ENCODE data around the gene CALML5. TPM values are rescaled to one million over a fixed set of nuclear protein-coding genes. Genes with fewer than 3 reads are reported as not detected.

Gene CALML5, protein sequence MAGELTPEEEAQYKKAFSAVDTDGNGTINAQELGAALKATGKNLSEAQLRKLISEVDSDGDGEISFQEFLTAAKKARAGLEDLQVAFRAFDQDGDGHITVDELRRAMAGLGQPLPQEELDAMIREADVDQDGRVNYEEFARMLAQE
- total RNA-seq: not detected
- long read RNA-seq: 0 reads

DNA sequence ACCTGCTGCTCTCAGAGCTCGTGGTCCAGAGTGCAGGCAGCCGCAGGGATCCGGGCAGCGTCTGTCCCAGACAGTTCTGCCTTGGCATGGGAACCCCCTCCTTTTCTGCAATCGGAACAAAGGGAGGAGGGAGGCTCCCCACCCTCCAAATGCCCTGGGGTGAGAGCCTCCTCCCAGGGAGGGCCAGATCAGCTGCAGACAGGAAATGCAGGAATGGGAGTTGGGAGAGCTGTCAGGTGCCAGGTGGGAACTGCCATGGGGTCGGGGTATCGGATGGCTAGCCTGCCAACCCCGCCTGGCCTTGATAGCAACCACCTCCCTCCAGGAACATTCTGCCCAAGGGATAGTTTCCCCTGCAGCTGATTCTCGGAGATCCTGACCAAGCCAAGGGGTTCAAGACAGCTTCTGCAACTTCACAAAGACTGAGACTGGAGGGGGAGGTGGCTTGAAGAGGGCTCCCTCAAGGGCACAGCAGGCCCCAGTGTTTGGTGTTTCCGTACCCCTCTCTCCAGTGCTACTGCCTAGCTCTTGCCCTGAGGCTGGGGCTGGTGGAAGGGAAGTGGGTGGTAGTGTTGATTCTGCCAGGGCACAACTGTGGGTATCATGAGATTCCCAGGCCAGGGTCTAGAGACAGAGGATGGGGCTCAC, at the start of gene CALML5:
Gene CALML5 (minus strand): TSS at position 78 of the 648 bp plus-strand sequence. CDS start 132 bp downstream, outside the sequence.
- no peak for DNase-seq (ENCODE audit: missing footprints)
- no peak for ATAC-seq
- intact Hi-C loops (cut with DNase I): no loop called here

DNA sequence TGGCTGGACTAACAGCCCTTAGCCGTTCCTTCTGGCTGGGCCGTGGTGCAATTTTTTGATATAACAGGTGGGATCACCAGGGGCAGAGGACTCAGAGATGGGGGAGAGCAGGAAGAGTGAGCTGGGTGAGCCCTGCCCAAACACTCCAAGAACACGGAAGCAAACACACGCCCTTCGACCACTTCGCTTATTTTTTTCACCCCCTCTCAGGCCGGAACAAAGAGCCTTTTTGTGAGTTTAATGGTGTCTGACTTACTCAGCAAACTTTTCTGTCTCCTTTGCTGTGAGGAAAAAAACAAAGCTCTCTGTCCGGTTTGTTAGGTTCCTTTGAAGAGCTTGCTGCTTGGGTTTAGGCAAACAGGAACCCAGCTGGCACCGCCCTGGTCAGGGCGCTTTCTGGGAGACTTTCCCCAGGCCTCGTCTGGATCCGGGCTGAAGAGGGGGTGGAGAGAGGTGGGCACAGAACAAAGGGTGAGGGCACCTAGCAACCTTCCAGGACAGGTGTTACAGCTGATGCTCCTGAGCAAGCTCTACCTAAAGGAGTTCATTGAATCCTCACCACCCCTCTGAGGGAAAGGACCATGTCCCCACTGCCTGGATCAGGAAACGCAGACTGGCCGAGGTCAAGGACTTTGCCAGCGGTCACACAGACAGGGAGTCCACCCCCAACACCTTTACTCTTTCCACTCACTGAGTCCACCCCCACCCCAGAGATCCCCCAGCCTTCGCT, 48.7 kb upstream of the CALML5 start:
- no peak for DNase-seq (ENCODE audit: missing footprints)

DNA sequence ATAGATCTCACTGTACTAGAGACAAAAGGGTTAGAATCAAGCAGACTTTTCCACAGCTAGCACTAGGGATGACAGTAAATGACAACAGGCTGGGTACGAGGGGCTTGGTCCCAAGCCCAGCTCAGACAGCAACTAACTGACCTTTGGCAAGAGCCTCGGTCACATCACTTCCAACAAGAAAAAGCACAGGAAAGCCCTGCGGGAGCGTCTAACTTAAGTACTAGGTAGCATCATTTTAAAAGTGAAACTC, 48.2 kb upstream of the CALML5 start:
- no peak for ATAC-seq
- intact Hi-C loops (cut with DNase I): loop anchor here (5.0 kb wide), 1 partner anchor 100 kb away; no protein-coding TSS in a partner anchor
- DNase-seq (ENCODE audit: missing footprints): no peak

More for the DNA sequence above, 48.7 kb upstream of the CALML5 start:
- ATAC-seq: no peak
- intact Hi-C loops (cut with DNase I): loop anchor here (5.0 kb wide), 1 partner anchor 101 kb away; no protein-coding TSS in a partner anchor

DNA sequence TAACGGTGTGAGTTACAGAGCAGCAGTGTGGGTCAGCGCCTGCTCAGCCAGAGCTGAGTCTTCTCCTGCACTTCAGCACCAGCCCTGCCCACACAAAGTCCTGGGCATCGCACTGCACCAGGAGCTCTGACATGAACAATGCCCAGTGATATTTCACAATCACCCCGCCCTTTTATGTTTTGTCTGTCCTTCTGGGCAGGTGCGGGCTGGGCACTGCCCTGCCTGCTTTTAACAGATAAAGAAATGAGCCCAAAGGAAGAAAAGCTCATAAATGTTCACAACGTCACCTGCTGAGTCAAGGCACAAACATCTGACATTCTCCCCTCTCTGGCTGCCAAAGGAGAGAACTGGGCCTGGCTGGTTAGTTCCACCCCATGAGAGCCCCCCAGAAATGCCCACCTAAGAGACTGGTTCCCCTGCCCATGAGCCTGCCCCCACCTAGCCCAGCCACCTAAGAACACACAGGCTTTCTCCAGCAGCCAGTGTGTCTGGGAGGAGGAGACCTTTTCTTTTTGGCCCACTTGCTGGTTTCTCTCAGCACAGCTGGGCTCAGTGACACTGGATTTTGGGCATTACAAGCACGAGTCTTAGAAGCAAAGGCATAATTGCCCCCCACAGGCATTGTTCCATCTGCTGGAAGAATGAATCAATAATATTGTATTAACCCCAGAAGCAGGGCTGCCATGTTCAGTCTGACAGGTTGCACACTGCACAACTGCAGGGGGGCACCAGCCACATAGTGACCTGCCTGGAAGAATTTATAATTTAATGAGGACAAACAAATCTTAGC, 47.7 kb upstream of the CALML5 start:
- DNase-seq (ENCODE audit: missing footprints) (no peak), ATAC-seq (no peak)
- intact Hi-C loops (cut with DNase I): loop anchor here (5.0 kb wide), 1 partner anchor 100 kb away; no protein-coding TSS in a partner anchor

DNA sequence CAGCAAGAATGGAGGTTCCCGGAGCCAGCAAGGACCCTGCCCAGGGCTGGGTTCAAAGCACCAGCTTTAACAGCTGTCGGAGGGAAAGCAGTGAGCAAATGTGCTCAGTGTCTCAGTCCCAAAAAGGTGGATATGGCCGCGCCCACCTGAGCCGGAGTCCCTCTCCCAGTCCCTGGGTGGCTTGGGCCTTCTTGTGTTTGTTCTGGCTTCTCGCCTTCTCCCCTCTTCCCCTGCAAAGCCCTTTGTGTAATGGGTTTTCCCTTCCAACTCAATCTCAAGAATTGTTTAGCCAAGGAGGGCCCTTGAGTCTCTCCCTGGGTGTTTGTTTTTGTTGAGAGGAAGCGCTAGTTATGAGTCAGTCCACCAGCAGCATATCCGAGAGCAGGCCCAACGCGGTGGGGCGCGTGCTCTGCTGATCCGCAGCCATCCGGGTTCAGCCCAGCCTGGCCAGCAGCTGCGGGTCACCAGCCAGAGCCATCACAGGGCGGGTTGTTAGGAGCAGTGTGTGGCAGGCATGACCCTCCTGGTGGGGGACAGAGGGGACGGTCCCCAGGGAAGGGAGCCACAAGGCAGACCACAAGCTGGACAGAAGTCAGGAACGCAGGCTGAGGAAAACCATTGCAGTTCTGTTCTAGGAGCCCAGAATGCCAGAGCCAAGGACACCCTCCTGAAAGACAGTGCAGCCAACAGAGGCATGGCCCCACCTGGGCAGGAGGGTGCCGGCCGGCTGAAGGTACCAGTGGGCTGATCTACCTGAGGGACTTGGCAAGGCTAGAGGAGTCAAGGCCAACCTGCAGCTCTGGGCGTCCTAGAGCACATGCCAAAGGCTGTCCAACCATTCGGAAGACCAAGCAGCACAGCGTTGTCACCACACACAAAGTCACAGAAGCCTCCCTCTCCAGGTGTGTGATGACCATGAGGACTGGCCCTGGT, 46.7 kb upstream of the CALML5 start:
- intact Hi-C loops (cut with DNase I): loop anchor here (5.0 kb wide), 1 partner anchor 99 kb away; no protein-coding TSS in a partner anchor
- ATAC-seq: peak; percentile 87
- no peak for DNase-seq (ENCODE audit: missing footprints)

DNA sequence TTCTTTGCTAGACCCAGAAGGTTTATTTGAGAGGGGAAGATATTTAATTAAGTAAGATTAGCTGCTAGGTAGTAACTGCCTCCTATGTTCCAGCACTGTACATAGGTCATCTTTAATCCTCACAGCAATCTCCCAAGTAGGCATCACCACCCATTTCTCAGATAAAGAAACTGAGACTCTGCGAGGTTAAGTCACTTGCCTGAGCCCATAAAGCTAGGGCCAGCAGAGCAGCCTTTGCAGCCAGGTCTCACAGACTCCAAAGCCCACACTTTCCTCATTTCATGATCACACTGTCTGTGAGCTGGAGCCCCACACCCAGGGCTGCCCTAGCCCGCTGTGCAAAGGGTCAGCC, 46.0 kb upstream of the CALML5 start:
- DNase-seq (ENCODE audit: missing footprints) (no peak), ATAC-seq (peak; percentile 26)
- intact Hi-C loops (cut with DNase I): loop anchor here (5.0 kb wide), 1 partner anchor 98 kb away; no protein-coding TSS in a partner anchor

DNA sequence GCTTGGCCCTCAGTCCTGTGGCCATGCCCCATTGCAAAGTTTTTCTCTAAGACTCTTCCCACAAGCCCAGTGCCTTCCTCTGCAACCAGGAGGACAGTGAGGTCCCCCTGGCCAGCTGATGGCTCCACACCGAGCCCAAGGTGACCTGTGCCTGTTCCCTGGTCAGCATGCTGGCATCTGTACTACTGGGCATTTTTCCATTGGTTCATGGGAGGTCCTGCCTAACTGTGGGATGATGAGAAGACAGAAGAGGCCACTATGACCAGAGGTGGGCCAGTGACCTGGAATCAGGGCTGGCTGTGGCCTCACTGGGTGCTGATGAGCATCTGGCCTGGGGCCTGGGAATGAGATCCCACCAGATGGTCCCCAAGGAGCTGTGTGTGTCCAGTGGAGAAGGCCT, 45.6 kb upstream of the CALML5 start:
- DNase-seq (ENCODE audit: missing footprints) (no peak), ATAC-seq (no peak)
- intact Hi-C loops (cut with DNase I): loop anchor here (5.0 kb wide), 1 partner anchor 98 kb away; no protein-coding TSS in a partner anchor

DNA sequence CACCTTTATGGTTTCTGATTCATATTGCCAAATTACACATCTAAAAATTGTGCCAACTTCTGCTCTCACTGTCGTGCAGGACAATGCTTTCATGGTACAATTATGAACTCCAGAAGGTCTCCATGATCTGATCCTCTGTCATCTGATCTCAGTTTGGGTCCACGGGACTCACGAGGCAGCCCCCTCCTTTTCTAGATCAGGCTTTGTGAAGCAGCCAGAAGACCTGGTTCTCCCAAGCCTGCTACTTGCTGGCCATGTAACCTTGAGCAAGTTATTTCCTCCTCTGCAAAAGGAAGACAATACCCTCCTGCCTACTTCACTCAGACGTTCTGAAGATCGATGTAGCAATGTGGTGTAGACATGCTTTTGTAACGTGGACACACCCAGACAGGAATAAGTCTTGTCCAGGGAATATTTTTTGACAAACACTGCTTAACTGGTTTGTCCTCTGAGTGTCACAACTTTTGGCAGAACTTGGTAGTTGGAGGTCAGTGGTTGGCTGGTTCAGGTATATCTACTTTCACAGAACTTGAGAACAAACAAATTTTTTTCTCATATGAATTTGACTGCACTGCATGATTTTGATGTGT, 44.9 kb upstream of the CALML5 start:
- no peak for ATAC-seq
- DNase-seq (ENCODE audit: missing footprints): no peak
- intact Hi-C loops (cut with DNase I): no loop called here

DNA sequence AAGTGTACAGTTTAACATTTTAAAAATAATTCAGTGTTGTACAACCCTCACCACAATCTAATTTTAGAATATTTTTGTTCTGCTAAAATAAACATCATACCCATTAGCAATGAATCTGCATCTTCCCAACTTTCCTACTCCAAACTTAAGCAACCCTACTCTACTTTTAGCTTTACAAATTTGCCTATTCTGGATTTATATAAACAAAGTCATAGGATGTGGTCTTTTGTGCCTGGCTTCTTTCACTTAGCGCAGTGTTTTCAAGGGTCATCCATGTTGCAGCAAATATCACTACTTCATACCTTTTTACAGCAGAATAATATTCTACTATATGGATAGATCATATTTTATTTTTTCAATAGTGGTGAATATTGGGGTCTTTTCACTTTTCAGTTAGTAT, 44.3 kb upstream of the CALML5 start:
- ATAC-seq: no peak
- intact Hi-C loops (cut with DNase I): no loop called here
- DNase-seq (ENCODE audit: missing footprints): no peak

DNA sequence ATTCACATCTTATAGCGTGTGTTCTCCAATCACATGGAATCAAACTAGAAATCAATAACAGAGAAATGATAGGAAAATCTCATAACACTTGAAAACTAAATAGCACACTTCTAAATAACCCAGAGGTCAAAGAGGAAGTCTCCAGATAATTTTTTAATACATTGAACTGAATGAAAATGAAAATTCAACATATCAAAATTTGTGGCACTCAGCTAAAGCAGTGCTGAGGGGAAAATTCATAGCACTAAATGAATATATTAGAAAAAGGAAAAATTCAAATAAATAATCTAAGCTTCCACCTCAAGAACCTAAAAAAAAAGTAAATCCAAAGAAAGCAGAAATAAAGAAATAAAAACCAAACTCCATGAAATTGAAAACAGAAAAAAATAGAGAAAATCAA, 42.7 kb upstream of the CALML5 start:
- ATAC-seq (no peak), DNase-seq (ENCODE audit: missing footprints) (no peak)
- intact Hi-C loops (cut with DNase I): no loop called here

DNA sequence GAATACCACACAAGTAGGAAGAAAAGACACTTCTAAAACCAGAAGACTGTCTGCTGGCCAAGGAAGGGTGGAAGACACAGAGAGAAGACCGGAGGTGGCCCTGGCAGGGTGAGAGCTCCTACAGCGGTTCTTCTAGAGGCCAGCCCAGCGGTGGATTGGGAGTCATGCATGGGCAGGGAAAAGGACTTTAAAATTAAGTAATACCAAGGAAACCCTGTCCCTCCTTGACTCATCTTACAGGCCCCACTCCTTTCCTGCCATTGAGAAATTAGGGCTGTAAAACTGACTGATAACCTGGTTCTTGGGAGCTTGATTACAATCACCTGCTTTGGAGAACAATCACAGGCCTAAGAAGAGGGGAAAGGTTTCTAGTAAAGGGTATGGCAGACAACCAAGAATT, 41.5 kb upstream of the CALML5 start:
- no peak for ATAC-seq
- no peak for DNase-seq (ENCODE audit: missing footprints)
- intact Hi-C loops (cut with DNase I): no loop called here

DNA sequence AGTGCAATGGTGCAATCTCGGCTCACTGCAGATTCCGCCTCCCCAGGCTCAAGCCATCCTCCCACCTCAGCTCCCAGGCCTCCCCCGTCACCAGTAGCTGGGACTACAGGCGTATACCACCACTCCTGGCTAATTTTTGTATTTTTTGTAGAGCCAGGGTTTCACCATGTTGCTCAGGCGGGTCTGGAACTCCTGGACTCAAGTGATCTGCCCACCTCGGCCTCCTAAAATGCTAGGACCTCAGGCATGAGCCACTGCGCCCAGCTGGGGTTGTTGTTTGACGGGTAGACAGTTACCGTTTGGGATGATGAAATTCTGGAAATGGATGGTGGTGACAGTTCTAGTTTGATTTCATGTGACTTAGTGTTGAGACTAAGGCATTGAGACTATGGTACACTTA, 40.7 kb upstream of the CALML5 start:
- ATAC-seq: no peak
- intact Hi-C loops (cut with DNase I): no loop called here
- DNase-seq (ENCODE audit: missing footprints): no peak

DNA sequence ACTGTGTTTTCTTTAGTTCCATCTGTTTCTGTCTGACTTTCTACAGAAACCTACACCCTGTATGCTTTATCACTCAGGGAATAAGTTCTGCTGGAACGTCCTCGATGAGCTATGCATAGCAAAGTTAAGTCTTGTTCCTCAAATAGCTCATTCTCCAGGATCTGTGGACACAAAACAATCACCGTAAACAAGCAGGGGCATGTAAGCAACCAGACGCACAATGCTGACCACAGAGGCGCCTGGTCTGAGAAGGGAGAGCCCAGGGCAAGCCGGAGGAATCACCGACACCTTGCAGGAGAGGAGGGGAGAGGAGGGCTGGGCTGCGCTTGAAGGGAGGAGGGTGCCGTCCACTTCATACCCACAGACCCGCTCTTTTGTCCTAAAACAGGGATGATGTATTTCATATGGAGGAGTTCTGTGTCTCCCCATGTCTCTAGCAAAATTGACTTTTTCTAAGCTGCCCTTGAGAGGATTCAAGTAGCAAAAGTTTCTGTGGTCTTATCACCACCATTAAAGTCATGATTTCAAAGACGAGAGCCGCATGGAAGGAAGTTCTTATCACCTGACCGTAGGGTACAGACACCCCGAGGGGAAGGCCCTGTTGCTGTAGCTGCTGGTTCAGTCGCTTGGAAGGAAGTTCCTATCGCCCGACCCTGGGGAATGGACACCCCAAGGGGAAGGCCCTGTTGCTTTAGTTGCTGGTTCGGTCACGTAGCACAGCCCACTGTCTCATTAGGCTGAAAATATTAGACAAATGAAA, 39.7 kb upstream of the CALML5 start:
- ATAC-seq (no peak), DNase-seq (ENCODE audit: missing footprints) (no peak)
- intact Hi-C loops (cut with DNase I): no loop called here

DNA sequence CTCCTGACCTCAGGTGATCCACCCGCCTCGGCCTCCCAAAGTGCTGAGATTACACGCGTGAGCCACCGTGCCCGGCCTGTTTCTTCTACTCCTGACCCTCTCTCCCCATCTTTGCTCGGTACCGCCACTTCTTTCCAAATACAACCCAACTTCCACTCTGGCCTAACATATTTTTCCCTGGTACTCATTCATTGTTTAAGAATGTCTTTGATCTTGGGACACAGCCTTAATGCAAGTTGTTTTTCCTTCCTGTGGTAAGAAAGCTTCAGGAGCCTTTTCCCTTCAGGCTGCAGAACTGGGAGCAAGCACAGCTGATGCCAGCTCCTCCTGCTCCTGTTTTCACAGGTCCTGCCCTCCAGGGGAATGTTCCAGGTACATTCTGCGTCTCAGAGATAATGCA, 39.1 kb upstream of the CALML5 start:
- DNase-seq (ENCODE audit: missing footprints) (no peak), ATAC-seq (no peak)
- intact Hi-C loops (cut with DNase I): no loop called here

DNA sequence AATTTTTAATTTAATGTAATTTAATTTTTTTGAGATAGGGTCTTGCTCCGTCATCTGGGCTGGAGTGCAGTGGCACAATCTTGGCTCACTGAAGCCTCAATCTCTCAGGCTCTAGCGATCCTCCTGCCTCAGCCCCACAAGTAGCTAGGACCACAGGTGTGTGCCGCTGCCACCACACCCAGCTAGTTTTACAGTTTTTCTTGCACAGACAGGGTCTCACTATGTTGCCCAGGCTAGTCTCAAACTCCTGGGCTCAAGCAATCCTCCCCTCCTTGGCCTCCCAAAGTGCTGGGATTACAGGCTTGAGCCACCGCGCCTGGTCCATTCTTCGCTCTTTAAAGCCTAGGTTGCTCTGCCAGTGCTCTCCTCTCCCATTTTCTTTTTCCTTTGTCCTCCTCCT, 38.3 kb upstream of the CALML5 start:
- DNase-seq (ENCODE audit: missing footprints) (no peak), ATAC-seq (no peak)
- intact Hi-C loops (cut with DNase I): no loop called here

DNA sequence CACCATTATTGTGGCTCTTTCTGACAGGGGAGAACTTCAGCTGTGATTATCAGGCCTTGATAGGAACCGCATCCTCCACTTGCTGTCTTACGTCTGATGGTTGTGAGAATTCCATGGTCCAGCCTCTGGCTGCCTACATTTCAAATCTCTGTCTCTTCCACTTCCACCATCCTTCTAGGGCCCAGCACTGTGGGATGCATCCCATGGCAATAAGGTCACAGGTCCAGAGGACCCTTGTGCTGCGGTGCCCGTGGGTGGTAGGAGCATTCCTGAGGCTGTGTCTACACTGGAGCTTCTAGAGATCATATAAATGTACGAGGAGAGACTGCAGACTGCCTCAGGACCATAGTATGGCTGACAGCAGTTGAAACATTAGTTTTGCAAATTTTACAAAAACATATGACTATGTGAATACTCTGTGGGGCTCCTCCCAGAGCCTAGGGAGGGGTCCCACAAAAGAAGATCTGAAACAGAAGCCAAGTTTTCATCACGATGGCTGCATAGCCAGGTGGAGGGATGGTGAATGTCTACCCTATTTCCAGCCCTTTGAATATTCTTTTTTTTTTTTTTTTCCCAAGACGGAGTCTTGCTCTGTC, 37.2 kb upstream of the CALML5 start:
- DNase-seq (ENCODE audit: missing footprints) (no peak), ATAC-seq (no peak)
- intact Hi-C loops (cut with DNase I): loop anchor here (1.0 kb wide), 1 partner anchor 82 kb away; no protein-coding TSS in a partner anchor

Data from Right ventricle myocardium inferior (tissue), 1 donor.